Medulla oblongata (tissue), 1 donor: Measurements from ENCODE around the gene CCR5AS.
A peak's percentile ranks its signal among the peaks of the same experiment; 100 is the strongest.
"Not testable (repeated sequence)": the region's sequence is repeated elsewhere in the genome, so short reads cannot be mapped to it uniquely, and the experiment has no call there.

Experiments used
- DNase-seq: peaks from one replicate; pipeline ENCODE4 v3.0.0-alpha.2; 2015; ENCODE audit errors: extremely low spot score

Gene CCR5AS

DNA sequence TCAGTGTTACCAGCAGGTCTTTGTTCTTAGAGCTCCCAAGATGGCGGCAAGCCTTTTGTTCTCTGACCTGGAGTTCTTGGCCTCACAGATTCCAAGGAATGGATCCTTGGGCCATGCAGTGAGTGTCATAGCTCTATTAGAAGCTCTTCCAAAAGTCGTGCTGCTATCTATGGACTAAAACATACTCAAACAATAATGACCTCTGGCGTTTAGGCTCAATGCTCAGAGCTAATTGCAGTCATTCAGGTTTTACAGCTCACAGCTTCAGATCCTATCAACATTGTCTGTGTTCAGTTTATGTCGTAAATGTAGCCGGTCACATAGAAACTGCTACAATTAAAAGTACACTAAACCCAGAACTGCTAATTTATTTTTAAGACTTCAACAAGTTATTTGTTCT lies 22.4 kb upstream of the CCR5AS start:
- DNase-seq = no peak

DNA sequence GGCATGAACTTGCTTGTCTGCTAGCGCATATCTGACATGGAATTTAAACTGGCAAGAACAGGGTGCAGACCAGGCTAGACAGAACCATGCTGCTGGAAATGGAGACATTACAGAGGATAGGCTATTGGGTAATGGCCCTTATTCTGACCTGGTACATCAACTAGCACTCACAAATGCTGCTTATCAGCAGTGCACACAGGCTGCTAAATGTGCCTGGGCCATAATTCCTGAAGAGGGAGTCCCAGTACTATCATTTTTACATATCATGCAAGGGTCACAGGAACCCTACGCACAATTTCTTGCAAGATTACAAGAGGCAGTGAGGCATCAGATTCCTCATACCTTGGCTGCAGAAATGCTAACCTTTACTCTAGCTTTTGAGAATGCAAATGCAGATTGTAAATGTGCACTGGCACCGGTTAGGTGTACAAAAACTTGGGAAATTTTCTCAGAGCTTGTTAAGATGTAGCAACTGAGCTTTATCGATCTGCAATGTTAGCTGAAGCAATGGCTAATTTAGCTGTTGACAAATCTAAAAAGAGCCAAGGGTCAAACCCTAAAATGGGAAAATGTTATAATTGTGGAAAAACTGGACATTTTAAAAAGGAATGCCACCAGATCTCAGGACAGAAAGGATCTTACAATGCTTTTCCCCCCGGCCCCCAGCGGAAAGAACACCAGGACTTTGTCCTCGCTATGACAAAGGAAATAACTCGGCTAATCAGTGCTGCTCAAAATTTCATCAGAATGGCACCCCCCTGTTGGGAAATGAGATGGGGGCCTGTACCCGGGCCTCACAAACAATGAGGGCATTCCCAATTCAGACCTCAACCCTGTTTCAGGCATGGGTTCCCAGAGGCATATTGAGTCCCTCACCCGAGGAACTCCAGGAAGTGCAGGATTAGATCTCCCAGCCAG lies 21.3 kb upstream of the CCR5AS start:
- DNase-seq = no peak

DNA sequence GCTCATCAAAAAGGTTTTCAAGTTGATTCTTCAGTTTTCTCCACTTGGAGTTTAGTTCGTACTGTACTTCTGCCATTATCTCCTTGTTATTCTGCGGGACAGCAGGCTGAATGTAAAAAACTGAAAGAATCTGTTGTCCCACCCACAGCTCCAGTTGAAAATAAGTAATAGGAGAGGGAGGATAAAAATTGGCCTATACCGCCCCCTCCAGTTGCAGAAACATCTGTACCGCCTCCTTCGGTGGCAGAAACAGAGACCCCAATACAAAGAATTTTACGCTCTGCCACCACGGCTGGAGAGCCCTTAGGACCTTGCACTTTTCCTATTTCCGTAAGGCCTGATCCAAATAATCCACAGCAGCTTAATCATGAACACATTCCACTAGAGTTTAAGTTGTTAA lies 20.5 kb upstream of the CCR5AS start:
- DNase-seq = not testable (repeated sequence)

GRCh38 chr3:46426476-46426875 lies 19.6 kb upstream of the CCR5AS start:
- not testable (repeated sequence) for DNase-seq

DNA sequence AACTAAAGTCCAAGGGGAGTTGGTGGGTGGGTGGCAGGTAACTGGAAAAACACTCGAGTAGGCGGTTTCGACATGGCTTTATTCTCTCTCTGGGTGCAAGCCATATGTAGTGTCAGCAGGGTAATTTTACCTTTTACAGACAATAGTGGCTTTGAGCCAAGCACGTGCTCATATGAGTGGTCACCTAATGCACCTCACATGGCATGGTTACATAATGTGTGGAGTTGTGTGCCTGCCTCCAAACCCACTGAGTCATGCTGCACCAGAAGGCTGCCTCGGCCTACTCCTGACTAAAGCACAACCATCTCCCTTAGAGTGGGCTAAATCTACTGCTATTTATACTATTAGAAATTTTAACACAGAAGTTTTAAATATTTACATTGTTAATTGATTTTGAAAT lies 16.7 kb upstream of the CCR5AS start:
- DNase-seq = no peak

DNA sequence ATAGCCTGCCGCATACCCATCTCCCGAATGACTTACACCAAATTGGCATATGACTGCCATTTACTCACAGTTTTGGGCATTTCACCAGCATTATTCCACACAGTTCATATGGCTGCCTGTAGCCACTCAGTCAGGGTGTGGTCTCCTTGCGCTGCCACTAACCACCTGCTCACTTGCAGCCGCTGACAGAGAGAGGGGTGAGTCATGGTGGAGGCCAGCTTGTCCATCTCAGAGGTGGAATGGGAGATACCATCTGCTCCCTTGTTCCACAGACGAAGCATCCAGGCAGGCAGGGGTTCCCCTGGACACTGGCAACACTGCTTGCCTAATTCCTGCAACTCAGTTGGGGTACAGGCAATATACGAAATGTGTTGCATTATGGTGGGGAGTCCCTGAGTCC lies 15.8 kb upstream of the CCR5AS start:
- DNase-seq = no peak

- no peak for DNase-seq
Measured at GRCh38 chr3:46420931-46421330, 14.1 kb upstream of the CCR5AS start.

GRCh38 chr3:46419816-46420215 lies 12.9 kb upstream of the CCR5AS start:
- DNase-seq = no peak

GRCh38 chr3:46417841-46418611 lies 11.2 kb upstream of the CCR5AS start:
- DNase-seq = no peak

DNA sequence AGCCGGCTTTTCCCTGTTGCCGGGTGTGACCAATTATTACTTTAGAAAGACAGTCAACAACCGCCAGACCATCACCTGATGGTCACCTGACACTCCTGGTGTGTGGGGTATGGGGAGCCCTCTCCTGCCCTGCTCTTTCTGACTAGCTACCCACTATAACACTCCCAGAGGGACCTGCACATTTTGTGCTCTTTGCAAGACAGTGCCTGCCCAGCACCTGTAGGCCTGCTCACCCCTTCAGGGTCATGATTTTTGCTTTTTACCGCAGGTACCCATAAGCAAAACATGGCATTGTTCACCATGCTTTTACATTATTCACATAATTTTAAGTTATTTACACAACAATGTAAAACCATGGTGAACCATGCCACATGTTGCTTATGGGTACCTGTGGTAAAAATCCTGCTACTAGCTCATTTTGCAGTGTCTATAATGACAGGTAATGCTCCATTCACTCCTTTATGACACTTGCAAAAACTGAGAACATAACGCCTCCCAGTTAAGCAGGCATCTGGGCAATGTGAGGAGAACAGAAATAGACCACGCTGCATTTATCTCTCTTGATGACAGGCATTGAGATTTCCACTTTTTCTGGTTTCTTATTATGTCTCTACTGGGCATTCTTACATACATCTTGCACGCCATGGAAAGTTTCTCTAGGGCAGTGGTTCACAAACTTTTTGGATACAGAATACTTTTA lies 10.1 kb upstream of the CCR5AS start:
- DNase-seq = no peak

DNA sequence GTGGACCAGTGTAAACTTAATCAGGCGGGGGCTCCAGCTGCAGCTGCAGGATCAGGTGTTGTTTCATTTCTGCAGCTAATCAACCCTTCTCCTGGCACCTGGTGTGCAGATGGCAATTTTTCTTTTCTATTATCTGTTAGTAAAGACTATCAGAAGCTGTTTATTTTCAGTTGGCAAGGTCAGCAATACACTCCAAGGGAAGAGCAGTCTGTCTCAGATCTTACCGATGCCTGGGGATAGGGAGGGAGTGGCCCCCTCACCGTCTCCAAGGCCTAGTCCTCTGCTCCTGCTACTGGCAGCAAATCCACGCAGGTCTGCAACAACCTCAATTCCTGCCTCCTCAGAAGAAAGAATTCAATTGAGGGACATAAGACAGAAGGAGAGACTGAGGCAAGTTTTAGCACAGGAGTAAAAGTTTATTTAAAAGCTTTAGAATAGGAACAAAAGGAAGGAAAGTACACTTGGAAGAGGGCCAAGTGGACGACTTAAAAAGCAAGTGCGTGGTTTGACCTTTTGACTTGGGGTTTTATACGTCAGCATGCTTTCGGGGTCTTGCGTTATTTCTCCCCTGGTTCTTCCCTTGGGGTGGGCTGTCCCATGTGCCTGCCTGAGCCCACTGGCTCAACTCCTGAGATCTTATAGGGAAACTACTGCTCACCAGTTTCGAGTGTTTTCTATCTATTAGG lies 9.4 kb upstream of the CCR5AS start:
- no peak for DNase-seq

DNA sequence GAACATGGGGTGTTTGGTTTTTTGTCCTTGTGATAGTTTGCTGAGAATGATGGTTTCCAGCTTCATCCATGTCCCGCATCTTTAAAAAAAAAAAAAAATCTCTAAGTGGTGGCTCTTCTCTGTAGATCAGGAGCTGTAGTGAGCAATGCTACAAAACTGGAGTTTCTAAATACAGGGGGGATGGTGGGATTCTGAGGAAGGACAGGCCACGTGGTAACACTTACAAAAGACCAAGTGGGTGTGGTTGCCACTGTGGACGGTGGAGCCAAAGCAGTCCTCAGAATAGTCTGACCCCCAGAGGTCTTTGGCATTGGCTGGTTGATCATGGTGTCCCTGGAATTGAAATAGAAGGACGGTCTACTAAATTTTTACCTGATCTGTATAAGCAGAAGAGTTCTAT lies 7.9 kb upstream of the CCR5AS start:
- no peak for DNase-seq

GRCh38 chr3:46413951-46414350 lies 7.1 kb upstream of the CCR5AS start:
- no peak for DNase-seq

- no peak for DNase-seq
Measured at GRCh38 chr3:46412786-46413298, 6.0 kb upstream of the CCR5AS start.

- DNase-seq = no peak
Measured at GRCh38 chr3:46411271-46411670, 4.4 kb upstream of the CCR5AS start.

DNA sequence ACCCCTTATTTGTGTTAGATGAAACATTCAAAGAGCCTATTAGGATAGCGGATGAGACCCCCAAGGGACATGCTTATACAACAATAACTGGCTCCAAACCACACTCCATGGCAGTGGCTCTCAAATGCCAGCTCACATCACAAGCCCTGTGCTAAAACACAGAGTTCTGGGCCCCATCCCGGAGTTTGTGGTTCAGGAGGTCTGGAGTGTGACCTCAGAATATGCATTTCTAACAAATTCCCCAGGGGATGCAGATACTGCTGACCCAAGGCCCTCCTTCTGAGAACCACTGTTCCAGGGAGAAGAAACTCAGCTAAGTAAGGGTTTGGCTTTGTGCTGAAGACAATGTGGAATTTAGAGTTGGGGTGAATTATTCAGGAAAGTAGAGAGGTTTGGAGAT lies 3.8 kb upstream of the CCR5AS start:
- no peak for DNase-seq

DNA sequence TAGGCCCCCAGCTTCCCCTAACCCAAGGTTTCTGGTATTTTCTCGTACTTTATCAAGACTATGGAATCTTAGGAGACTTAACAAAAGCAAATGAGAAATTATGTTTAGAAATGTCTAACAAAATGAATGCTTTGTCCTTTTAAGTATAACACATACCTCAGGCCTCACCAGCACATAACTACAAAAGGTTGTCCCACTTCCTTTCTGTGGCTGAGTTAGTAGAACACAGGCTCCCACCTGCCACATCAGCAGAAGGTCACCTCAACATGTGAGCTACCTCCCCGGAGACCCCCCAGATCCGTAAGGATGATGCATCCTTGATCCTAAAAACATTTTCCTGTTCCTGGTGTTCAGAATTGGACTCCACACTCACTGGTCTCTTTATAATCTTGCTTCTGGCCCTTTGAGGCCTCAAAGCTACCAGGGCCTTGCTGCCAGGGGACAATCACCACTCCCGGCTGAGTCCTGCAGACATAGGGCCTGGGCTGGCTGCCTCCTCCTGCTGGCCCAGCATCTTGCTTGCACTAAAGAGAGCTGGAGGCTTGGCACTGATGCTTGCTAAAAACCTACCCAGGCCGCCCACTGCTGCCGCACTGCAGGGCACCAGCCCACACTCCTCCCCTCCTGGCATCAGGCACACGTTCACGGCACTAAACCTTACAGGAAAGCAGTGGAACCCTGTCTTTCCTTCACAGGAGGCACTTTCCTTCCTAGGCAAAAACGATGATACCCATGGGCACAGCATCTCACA lies 3.0 kb upstream of the CCR5AS start:
- no peak for DNase-seq

GRCh38 chr3:46408853-46409252 lies 2.0 kb upstream of the CCR5AS start:
- no peak for DNase-seq

DNA sequence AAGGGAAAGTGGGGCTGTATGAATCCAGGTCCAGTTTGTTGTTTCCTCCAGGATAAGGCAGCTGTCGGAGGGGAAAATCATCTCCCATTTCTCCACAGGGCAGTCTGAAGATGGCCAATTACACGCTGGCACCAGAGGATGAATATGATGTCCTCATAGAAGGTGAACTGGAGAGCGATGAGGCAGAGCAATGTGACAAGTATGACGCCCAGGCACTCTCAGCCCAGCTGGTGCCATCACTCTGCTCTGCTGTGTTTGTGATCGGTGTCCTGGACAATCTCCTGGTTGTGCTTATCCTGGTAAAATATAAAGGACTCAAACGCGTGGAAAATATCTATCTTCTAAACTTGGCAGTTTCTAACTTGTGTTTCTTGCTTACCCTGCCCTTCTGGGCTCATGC lies 1.1 kb upstream of the CCR5AS start:
- DNase-seq = no peak

GRCh38 chr3:46406443-46406787 lies 451 bp downstream of the CCR5AS start:
- DNase-seq = peak; percentile 33
